Measurements from ENCODE around the gene LMTK2.

The LMTK2 gene

GRCh38 chr7:98138672-98139071, 32.0 kb downstream of the LMTK2 start:
- DNase-seq: no peak

GRCh38 chr7:98142658-98143057, 36.0 kb downstream of the LMTK2 start:
- DNase-seq: no peak

GRCh38 chr7:98148607-98149006, 41.9 kb downstream of the LMTK2 start:
- DNase-seq: no peak

DNA sequence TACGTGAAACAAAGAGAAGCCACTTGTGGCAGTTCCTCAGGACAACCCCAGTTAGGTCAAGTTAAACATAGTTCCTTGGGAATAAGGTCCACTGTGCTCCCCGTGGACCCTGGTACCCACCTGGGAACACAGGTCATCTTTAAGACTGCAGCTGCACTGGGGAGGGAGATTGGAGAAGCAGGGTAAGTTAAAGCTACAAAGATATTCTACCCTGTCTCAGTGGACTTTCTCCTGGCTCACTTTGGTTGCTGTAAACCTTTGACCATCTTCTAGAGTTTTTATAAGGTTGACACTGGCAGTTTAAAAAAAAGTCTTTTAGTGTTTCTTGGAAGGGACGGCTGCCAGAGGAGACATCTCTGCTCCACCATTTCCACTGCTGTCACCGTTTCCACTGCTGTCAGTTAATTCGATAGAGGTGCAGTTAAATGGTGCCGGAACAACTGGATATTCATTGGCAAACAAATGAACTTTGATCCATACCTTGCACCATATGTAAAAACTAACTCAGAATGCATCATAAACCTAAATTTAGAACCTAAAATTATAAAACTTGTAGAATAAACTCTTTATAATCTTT, 42.5 kb downstream of the LMTK2 start:
- DNase-seq: no peak

DNA sequence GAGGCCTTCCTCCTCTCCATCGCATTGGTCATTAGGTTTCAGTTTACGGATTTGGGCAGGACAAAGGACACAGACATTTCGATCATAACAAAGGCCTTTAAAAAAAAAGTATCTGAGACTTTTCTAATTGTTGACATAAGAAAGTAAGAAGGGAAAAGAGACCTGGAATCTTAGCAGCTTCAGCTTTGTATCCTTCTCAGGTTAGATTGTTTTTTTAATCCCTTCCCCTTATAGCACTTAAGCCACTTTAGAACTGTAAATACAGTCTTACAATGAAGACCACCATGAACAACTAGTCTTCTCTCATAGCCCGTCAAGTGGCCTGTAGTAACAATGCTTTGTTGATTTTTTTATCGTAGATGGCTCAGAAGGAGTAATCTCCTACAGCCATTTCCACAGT, 45.2 kb downstream of the LMTK2 start:
- no peak for DNase-seq

DNA sequence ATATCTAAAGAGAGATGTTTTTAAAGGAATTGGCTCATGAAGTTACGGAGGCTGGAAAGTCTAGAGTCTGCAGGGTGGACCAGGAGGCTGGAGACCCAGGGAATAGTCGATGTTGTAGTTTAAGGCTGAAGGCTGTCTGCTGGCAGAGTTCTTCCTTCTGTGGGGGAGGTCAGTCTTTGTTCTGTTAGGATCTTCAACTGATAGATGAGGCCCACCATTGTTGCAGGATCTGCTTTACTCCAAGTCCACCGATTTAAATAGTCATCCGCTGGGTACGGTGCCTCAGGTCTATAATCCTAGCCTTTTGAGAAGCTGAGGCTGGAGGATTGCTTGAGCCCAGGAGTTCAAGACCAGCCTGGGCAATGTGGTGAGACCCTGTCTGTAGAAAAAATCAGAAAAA, 50.0 kb downstream of the LMTK2 start:
- DNase-seq: no peak

GRCh38 chr7:98157761-98158160, 51.1 kb downstream of the LMTK2 start:
- DNase-seq: no peak

DNA sequence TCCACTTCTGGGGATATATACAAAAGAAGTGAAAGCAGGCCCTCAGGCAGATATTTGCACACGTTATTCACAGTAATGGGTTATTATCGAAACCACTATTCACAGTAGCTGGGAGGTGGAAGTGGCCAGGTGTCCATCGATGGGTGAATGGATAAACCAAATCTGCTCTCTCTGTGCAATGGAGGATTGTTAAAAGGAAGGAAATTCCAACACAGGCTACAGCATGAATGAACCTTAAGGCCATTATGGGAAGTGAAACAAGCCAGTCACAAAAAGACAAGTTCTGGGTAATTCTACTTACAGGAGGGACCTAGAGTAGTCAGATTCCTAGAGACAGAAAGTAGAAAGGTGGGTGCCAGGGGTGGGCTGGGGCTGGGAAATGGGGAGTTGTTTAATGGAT, 56.1 kb downstream of the LMTK2 start:
- DNase-seq: no peak

DNA sequence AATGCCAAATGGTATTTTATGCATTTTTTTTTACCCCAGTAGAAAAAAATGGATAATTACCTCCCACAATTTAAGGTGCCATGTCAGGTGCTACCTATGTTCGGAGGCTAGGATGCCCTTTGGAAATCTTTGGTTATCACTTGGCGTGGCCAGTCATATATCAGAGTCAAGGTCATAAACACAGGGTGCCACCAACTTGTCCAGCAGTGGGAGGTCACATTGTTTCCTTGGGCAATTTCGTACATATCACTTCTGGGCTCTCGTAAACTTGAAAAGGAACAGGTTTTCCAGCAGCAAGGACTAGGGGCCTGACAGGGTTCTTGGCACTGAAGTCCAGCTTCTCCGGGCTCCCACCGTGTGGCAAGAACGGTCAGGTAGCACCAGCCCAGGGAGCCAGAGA, 56.6 kb downstream of the LMTK2 start:
- no peak for DNase-seq

DNA sequence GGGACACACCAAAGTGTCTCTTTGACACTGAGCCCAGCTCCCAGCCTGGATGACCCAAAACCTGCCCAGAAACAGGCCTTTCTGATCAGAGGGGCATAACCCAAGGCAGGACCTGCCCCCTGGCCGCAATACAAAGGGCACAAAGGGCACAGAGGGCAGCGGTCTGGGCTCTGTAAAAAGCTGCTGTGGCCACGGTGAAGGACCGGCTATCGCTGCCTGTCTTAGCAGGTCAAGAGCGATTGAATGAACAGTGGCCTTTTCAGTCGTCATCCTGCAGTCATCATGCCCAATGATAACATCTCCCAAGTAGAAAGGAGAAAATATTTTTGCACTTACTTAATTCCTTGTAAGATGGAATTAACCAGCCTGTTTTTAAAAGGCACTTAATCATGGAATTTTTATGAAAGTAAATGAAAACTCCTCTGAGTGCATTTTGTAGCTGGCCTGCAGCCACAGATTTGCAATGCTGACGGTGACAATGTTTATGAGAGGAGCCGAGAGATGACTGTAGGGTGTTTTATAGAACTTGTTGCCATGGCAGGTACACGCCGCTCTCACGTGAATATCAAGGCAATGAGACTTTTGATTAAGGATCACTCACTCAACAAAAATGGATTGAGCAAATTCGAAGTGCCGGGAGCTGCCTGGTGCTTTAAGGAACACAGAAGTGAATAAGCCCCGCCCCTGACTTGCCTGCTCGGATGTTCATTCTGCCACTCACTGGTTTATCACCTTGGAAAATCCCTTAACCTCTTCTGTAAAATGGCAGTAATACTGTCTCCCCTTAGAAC, 57.2 kb downstream of the LMTK2 start:
- DNase-seq: no peak

GRCh38 chr7:98165827-98166667, 59.4 kb downstream of the LMTK2 start:
- DNase-seq: peak; percentile 52

- no peak for DNase-seq
These were observed 60.0 kb downstream of the LMTK2 start for GRCh38 chr7:98166668-98166970.

- DNase-seq: no peak
These were observed 61.0 kb downstream of the LMTK2 start for GRCh38 chr7:98167653-98168052.

DNA sequence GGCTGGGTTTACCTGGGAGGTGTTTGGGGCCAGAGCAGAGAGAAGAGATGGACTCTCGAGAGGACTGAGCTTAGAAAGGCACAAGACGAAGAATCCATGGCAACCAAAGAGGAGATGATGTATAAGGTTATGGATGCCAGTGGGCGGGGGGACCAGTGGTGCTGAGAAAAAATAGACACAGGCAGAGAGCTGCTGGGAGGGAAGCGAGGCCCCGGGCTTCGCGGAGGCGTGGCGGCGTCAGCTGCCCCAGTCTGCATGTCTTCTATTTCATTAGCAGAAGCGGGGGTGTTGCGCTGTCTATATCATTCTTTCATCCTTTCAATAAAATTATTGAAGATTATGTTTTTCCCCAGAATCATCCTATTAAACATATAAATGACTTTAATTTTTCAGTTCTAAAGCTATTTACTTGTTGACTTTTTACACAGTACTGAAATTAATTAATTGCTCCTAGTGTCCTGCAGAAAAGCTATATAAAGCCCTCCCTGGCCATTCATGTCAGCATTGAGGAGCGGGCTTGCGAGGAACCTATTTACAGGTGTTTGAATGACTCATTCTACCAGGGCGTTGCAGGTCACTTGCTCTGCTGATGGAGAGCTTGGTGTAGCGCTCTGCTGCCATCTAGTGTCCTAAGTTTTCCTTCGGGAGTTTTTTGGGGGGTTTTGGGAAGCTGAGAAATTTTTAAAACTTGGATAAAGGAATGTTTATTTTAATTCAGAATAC, 61.7 kb downstream of the LMTK2 start:
- DNase-seq: peak; percentile 74

GRCh38 chr7:98168904-98169621, 62.4 kb downstream of the LMTK2 start:
- no peak for DNase-seq

GRCh38 chr7:98170966-98171365, 64.3 kb downstream of the LMTK2 start:
- no peak for DNase-seq

DNA sequence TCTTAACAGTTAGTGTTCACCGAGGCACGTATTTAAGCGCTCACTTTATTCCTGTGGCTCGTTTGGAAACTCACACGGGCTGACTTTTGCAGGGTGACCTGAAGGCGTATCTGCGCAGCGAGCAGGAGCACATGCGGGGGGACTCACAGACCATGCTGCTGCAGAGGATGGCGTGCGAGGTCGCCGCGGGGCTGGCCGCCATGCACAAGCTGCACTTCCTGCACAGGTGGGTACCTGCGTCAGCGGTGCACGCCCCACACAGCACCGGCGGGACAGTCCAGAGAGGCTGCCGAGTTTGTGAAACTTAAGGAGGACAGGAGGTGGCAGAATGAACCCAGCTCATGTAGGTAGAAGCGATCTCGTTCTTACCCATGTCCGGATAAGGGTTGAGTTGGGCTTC, 64.8 kb downstream of the LMTK2 start:
- no peak for DNase-seq

GRCh38 chr7:98174334-98175259, 67.9 kb downstream of the LMTK2 start:
- no peak for DNase-seq

DNA sequence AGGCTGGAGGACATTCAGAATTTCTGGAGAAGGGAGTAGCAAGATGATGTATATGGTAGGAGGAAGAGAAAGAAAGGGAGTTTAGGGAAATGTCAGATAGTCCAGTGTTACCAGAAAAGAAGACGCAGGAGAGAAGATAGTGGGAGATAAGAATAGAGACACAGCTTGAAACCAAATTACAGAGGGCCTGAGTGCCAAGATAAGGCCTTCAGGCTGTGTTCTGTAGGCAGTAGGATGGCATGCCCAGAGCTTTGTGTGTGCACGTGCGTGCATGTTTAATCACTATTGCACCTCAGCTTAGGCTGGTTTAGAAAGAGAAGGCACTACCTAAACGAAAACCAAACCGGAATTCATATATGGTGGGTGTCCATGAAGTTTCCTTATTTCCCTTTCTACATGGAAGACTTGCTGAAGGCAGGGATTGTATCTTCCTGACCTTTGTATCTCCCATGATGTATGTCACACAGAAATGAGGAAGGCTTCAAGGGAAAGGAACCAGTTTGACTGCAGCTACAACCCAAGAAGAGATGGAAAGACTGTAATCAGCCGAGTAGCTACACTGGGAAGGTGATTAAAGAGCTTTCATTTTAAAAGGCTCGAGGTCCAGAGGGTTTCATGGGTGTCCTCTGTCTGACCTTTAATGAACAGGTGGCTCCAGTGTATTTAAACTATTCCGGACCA, 68.7 kb downstream of the LMTK2 start:
- no peak for DNase-seq

GRCh38 chr7:98177553-98177952, 70.9 kb downstream of the LMTK2 start:
- DNase-seq: no peak

DNA sequence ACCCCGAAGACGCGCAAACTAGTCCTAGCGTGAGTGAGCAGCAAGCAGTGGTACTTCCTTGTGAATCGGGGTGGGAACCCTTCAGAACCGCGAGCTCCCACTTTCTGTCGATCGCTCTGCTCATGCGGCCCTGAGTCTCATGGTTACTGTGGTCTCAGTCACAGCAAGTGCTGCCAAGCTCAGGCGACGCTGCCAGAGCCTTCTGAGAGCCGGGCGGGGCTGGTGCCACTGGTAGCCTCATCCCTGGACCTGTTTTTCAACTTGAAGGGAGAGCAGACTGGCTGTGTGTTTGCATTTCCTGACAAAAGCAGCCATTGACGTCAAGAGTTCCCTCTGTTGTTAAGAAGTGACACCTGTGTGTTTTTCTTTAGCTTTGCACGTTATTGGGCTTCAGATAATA, 71.7 kb downstream of the LMTK2 start:
- DNase-seq: no peak

Measured in COR-L47 (cell line).